Activated CD4-positive, CD25-positive, alpha-beta regulatory T cell treated with anti-CD3 and anti-CD28 coated beads, Interleukin-2, amount 50 U/mL, for 72 hours (primary cell): ENCODE measurements around the gene GNAQ.

Experiments
- DNase-seq: peaks from one replicate; pipeline ENCODE4 v3.0.0; 2021

The GNAQ gene

GRCh38 chr9:77677957-77678535, 353.6 kb downstream of the GNAQ start:
- no peak for DNase-seq

DNA sequence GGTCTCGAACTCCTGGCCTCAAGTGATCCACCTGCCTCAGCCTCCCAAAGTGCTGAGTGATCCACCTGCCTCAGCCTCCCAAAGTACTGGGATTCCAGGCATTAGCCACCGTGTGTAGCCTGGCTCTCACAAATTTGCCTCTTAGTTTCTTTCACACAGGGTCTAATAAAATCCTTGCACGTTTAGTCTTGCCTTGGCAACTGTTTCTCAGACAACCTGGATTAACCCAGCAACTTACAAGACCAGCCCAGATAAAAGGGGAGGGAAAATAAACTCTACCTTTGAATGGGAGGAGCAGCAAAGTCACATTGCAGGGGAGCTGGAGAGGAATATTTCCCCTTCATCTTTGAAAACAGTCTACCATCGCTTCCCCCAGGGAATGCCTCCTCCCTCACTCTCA, 354.2 kb downstream of the GNAQ start:
- no peak for DNase-seq

DNA sequence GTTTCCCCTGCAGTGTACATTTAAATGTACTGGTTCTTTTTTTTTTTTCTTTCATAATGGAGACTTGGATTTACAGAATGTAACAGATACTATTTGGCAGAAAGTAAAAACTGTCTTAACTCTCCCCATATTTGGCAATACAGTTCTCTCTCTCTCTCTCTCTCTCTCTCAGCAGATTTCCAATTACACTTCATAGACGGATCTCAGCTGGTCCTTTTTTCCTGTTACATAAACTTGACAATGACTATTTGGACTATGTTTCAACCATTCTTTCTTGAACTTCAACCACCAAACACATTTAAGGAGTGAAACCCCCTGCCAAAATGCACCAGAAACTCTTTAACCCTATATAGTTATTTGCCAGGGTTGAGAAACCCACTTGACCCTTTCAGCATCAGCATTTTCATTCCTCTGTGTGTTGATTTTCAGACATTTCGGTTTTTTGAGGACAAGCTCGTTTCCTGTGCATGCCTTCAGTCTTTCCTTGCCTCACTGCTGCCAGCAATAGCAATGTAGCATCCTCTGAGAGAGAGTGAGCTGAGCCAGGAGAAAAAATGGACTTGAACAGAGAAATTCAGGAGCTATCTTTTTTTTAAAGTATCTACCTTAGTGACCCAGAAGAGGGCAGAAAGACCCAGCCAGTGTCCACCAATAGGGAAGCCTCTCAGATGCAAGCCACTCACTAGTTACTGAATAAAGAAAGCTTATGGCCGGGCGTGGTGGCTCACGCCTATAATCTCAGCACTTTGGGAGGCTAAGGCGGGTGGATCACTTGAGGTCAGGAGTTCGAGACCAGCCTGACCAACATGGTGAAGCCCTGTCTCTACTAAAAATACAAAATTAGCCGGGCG, 357.4 kb downstream of the GNAQ start:
- DNase-seq: no peak

DNA sequence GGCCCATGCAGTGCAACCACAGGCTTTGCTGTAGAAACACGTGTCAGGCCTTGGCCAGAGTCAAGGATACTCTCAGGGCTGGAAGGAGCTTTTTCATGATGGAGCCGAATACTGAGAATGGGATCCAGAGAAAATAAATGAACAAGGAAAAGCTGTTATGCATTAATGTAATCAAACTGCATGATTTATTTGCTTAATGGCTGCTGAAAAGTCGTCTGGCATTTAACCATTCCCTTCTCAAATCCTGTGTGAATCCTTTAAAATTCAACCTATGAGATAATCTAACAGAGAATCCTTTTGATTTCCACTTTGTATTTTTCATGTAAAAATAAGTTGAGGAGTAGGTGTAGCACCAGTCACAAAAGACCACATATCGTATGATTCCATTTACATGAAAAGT, 359.4 kb downstream of the GNAQ start:
- DNase-seq: no peak

- no peak for DNase-seq
Observed at GRCh38 chr9:77667151-77667550, 364.5 kb downstream of the GNAQ start.
